NB4 (cell line): Measurements from ENCODE around the gene ANKRD24.
"Not testable (repeated sequence)": the region's sequence is repeated elsewhere in the genome, so short reads cannot be mapped to it uniquely, and the experiment has no call there.

Experiments
- DNase-seq: peaks from one replicate; pipeline ENCODE4 v3.0.0; 2010; ENCODE audit warnings: low read depth
- H3K4me3 ChIP-seq: one replicate; pipeline ENCODE4 v1.5.1; 2011; ENCODE audit warnings: mild to moderate bottlenecking, low read depth, low read length, moderate library complexity
- CTCF ChIP-seq: IDR thresholded peaks from one replicate; pipeline ENCODE4 v1.5.1; 2012; ENCODE audit warnings: low read depth, low read length
- MAX ChIP-seq: IDR thresholded peaks from 2 replicates; pipeline ENCODE4 v1.6.1; 2011; ENCODE audit warnings: low read depth, low read length
- MYC ChIP-seq: IDR thresholded peaks from 2 replicates; pipeline ENCODE4 v1.6.1; 2011; ENCODE audit warnings: low read depth, low read length
- POLR2A ChIP-seq: IDR thresholded peaks from 2 replicates; pipeline ENCODE4 v1.6.1; 2011; ENCODE audit warnings: mild to moderate bottlenecking; ENCODE audit not compliant: insufficient read length; ENCODE audit errors: extremely low read depth

Gene ANKRD24

GRCh38 chr19:4268816-4269430 lies 86.4 kb downstream of the ANKRD24 start:
- TF ChIP-seq CTCF (no peak), MYC (no peak), MAX (no peak), POLR2A (no peak)
- DNase-seq: no peak
- no peak overlapping the region for H3K4me3 ChIP-seq

- DNase-seq: no peak
- no peak overlapping the region for H3K4me3 ChIP-seq
Observed at GRCh38 chr19:4272894-4273293, 90.4 kb downstream of the ANKRD24 start.

GRCh38 chr19:4274321-4274686 lies 91.8 kb downstream of the ANKRD24 start:
- DNase-seq, H3K4me3 ChIP-seq: not testable (repeated sequence)

More at GRCh38 chr19:4272894-4273293, 90.4 kb downstream of the ANKRD24 start:
- TF ChIP-seq MAX: no peak
- TF ChIP-seq POLR2A: no peak
- TF ChIP-seq MYC: no peak
- TF ChIP-seq CTCF: no peak
